GM12801 (cell line): ENCODE results near the gene UBE2Q1.

Experiments used
- CTCF ChIP-seq: IDR thresholded peaks from one replicate; pipeline ENCODE4 v1.5.1; 2011; ENCODE audit warnings: control low read depth; ENCODE audit not compliant: insufficient read length; ENCODE audit errors: extremely low read depth

UBE2Q1 gene

DNA sequence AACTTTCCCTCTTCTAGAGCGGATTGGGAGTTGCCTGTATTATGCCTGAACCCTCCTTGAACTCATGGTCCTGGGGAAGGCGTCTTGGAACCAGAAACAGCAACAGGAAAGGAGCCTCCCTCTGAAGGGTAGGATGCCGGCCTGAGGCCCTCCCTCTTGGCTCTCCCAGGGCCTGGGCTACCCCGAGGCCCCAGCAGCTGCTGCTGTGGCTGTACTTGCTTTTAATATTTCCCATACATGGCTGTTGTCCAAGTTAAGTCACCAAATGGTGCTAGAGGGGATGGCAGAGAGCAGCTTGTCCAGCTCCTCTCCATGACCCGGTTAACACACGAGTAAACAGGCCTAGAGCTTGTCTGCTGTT is 19.6 kb upstream of the UBE2Q1 start:
- TF ChIP-seq CTCF = no peak

DNA sequence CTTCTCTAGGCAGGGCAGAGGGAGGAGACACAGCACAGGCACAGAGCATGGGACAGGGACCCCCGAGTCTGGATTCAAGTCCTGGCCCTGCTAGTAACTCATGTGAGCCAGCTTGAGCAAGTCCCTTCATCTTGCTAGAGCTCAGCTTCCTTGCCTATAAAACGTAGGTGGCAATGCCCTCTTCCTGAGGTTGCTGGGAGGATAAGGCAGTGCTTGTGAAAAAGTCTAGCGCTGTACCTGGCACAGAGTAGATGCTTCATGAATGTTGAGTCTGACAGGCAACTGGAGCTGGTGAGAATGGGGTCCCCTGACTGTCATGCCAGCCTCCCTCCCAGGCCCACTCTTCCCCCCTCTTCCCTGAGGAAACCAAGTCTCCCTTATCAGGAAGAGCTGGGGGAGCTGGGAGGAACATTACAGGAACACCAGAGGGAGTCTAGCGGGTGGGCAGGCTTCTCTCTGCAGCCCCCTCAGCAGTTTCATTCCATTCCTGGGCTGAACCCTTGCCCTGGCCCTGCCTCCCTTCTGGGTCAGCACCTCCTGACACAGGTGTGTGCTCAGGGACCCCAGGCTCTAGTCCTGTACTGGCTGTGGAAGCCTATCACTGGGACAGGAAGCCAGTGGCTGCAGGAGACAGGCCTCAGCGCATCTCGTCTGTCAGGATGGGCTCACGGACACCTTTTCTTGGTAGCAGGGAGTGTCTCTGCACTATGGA is 19.0 kb upstream of the UBE2Q1 start:
- TF ChIP-seq CTCF = no peak

DNA sequence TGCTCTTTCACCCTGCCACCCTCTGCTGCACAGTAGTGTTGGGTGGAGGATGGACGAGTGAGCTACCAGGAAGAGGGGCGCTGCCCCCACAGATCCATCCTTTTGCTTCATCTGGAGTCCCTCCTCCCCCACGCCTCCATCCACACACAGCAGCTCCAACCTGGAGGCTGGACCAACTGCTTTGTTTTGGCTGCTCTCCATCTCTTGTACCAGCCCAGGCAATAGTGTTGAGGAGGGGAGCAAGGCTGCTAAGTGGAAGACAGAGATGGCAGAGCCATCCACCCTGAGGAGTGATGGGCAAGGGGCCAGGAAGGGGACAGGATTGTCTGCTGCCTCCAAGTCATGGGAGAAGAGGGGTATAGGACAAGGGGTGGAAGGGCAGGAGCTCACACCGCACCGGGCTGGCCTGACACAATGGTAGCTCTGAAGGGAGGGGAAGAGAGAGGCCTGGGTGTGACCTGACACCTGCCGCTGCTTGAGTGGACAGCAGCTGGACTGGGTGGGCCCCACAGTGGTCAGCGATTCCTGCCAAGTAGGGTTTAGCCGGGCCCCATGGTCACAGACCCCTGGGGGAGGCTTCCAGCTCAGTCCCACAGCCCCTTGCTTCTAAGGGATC is 17.6 kb upstream of the UBE2Q1 start:
- TF ChIP-seq CTCF = no peak

DNA sequence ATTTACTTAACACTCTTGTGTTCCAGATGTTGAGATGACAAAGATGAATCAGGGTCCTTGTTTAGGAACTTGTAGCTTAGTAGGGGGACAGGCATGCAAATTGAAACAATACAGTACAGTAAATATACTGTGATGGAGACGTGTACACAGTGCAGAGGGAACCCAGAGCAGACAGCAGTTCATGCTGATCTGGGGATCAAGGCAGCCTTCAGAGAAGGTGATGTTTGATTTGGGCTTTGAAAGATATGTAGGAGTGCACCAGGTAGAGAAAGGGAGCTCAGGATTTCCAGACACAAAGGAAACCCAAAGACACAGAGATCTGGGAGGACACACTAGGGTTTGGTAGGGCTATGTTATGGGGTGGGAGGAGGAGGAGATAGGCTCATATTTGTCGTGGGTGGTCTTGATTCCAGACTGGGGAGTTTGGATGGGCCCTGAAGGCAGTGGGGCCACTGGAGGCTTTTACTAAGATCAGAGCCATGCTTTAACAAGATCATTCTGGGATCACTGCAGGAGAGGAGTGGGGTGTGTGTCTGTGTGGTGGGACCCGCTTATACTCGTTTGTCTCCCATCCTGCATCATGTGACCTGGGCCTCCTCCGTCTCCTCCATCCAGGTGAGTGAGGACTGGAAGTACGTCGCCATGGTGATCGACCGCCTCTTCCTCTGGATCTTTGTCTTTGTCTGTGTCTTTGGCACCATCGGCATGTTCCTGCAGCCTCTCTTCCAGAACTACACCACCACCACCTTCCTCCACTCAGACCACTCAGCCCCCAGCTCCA is 16.9 kb upstream of the UBE2Q1 start:
- TF ChIP-seq CTCF = no peak

- TF ChIP-seq CTCF = no peak
These were observed 16.3 kb upstream of the UBE2Q1 start for GRCh38 chr1:154574716-154575115.

- no peak for TF ChIP-seq CTCF
These were observed 14.7 kb upstream of the UBE2Q1 start for GRCh38 chr1:154573168-154573510.

DNA sequence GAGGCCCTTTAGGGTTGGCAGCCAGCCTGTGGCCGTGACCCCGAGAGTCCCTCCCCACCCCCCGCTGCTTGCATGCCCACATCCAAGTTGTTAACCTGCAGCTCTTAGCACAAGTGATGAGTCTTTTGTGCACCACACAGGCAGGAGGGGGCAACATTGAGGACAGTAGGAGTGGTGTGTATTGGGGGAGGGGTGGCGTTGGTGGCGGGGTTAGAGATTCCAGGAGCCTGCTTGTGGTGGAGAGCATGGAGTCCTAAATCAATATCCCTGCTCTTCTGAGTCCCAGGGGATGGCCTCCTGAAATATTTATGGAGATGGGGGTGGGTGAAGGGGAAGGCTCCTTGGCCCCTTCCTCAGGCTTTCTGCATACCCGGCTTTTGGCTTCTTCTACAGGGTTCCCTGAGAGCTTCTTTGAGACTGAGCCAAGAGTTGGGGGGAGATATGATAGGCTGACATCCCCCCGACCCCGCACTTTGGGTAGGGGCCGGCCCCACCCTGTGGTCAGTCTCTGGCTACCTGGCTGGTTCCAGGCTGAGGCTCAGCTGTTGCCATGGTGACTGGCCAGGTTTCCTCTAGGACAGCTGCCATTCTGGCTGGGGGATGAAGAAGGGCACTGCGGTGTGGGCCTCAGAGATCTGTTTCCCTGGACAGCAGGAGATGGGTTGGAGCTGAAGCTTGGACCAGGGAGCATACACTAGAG is 14.2 kb upstream of the UBE2Q1 start:
- TF ChIP-seq CTCF = no peak
